ENCODE data around the gene DBP. TPM values are rescaled to one million over a fixed set of nuclear protein-coding genes. Genes with fewer than 3 reads are reported as not detected.

The DBP gene
- total RNA-seq, 1 experiment from 2014 or later: 12.0 TPM

DNA sequence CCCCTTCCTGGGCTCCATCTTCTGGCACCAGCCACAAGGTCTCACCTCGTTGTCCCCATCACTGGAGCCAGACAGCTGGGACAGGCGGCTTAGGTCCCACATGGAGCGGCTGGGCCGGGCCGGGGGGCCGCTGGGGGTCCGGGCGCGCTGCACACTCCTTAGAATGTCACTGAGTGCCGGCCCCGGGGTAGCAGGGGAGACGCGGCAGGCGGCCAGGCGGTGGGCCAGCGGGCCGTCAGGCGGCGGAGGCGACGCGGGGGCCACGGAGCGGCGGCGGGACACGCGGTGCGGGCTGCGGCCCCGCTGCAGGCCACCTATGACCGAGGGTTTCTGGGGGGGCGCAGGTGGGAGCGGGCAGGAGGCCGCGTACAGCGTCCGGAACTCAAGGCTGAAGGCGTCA is 33.7 kb downstream of the DBP start:
- ChIA-PET CTCF (no interaction called here), POLR2A (no interaction called here)
- DNase-seq (ENCODE audit: low spot score) (no peak), ATAC-seq (no peak)
- Mint-ChIP-seq H3K27ac (no peak overlapping the region), H3K27me3 (ENCODE audit: low read depth) (no peaks in the 10 kb centered on the region), H3K4me1 (no peaks in the 10 kb centered on the region), H3K9me3 (no peaks in the 10 kb centered on the region), H3K36me3 (no peaks in the 10 kb centered on the region), H3K4me3 (no peak overlapping the region)
- TF ChIP-seq ZNF317 (CRISPR knock-in tag; IDR thresholded peaks at IDR 0.05; ENCODE audit: borderline replicate concordance, low read depth): no peak
- TF ChIP-seq NFE2L1 (CRISPR knock-in tag; IDR thresholded peaks at IDR 0.05): no peak
- TF ChIP-seq ESRRA (CRISPR knock-in tag; IDR thresholded peaks at IDR 0.05; ENCODE audit: borderline replicate concordance): no peak
- no peak for TF ChIP-seq ZBTB43 (CRISPR knock-in tag; IDR thresholded peaks at IDR 0.05)
- TF ChIP-seq, protein P1, sequence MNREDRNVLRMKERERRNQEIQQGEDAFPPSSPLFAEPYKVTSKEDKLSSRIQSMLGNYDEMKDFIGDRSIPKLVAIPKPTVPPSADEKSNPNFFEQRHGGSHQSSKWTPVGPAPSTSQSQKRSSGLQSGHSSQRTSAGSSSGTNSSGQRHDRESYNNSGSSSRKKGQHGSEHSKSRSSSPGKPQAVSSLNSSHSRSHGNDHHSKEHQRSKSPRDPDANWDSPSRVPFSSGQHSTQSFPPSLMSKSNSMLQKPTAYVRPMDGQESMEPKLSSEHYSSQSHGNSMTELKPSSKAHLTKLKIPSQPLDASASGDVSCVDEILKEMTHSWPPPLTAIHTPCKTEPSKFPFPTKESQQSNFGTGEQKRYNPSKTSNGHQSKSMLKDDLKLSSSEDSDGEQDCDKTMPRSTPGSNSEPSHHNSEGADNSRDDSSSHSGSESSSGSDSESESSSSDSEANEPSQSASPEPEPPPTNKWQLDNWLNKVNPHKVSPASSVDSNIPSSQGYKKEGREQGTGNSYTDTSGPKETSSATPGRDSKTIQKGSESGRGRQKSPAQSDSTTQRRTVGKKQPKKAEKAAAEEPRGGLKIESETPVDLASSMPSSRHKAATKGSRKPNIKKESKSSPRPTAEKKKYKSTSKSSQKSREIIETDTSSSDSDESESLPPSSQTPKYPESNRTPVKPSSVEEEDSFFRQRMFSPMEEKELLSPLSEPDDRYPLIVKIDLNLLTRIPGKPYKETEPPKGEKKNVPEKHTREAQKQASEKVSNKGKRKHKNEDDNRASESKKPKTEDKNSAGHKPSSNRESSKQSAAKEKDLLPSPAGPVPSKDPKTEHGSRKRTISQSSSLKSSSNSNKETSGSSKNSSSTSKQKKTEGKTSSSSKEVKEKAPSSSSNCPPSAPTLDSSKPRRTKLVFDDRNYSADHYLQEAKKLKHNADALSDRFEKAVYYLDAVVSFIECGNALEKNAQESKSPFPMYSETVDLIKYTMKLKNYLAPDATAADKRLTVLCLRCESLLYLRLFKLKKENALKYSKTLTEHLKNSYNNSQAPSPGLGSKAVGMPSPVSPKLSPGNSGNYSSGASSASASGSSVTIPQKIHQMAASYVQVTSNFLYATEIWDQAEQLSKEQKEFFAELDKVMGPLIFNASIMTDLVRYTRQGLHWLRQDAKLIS (CRISPR knock-in tag; IDR thresholded peaks at IDR 0.05; ENCODE audit: borderline replicate concordance): no peak

- no peak for DNase-seq (ENCODE audit: low spot score)
- ATAC-seq: no peak
- Mint-ChIP-seq H3K4me3 (no peak overlapping the region), H3K27me3 (ENCODE audit: low read depth) (no peaks in the 10 kb centered on the region), H3K36me3 (no peaks in the 10 kb centered on the region), H3K27ac (no peak overlapping the region), H3K9me3 (no peaks in the 10 kb centered on the region), H3K4me1 (no peaks in the 10 kb centered on the region)
- ChIA-PET POLR2A (no interaction called here), CTCF (interaction anchor here (0.5 to 2.2 kb wide), 2 partner anchors 14 to 1223 kb away, joined by 3 to 10 read pairs; no protein-coding TSS in a partner anchor)
- TF ChIP-seq KAT7 (CRISPR knock-in tag; IDR thresholded peaks at IDR 0.05; ENCODE audit: borderline replicate concordance) (no peak), JAZF1 (CRISPR knock-in tag; IDR thresholded peaks at IDR 0.05) (no peak), CDX4 (CRISPR knock-in tag; IDR thresholded peaks at IDR 0.05; ENCODE audit: borderline replicate concordance) (no peak), HMGXB4 (CRISPR knock-in tag; IDR thresholded peaks at IDR 0.05) (no peak), ZNF232 (CRISPR knock-in tag; IDR thresholded peaks at IDR 0.05) (no peak)
- TF ChIP-seq, protein P2, sequence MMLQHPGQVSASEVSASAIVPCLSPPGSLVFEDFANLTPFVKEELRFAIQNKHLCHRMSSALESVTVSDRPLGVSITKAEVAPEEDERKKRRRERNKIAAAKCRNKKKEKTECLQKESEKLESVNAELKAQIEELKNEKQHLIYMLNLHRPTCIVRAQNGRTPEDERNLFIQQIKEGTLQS (CRISPR knock-in tag; conservative IDR thresholded peaks at IDR 0.05): no peak
- TF ChIP-seq, protein P3, sequence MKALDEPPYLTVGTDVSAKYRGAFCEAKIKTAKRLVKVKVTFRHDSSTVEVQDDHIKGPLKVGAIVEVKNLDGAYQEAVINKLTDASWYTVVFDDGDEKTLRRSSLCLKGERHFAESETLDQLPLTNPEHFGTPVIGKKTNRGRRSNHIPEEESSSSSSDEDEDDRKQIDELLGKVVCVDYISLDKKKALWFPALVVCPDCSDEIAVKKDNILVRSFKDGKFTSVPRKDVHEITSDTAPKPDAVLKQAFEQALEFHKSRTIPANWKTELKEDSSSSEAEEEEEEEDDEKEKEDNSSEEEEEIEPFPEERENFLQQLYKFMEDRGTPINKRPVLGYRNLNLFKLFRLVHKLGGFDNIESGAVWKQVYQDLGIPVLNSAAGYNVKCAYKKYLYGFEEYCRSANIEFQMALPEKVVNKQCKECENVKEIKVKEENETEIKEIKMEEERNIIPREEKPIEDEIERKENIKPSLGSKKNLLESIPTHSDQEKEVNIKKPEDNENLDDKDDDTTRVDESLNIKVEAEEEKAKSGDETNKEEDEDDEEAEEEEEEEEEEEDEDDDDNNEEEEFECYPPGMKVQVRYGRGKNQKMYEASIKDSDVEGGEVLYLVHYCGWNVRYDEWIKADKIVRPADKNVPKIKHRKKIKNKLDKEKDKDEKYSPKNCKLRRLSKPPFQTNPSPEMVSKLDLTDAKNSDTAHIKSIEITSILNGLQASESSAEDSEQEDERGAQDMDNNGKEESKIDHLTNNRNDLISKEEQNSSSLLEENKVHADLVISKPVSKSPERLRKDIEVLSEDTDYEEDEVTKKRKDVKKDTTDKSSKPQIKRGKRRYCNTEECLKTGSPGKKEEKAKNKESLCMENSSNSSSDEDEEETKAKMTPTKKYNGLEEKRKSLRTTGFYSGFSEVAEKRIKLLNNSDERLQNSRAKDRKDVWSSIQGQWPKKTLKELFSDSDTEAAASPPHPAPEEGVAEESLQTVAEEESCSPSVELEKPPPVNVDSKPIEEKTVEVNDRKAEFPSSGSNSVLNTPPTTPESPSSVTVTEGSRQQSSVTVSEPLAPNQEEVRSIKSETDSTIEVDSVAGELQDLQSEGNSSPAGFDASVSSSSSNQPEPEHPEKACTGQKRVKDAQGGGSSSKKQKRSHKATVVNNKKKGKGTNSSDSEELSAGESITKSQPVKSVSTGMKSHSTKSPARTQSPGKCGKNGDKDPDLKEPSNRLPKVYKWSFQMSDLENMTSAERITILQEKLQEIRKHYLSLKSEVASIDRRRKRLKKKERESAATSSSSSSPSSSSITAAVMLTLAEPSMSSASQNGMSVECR (CRISPR knock-in tag; IDR thresholded peaks at IDR 0.05; ENCODE audit: borderline replicate concordance): no peak
Measured at GRCh38 chr19:48603001-48603400, 34.2 kb downstream of the DBP start.

Data from WTC11 (cell line).